Upper lobe of left lung (tissue), 4 donors: ENCODE data around the gene PHYKPL.

ENCODE experiments used
- CTCF ChIP-seq, 6 experiments: fragments of 450-650 bp in 4 of 6; fragments of 200-600 bp in 2 of 6; sonication (generic) in 2 of 6; IDR thresholded peaks; one replicate each; pipeline ENCODE4 v1.5.1; 2016 to 2019; ENCODE audit warnings: antibody characterized with exemption in 6 of 6
- EP300 ChIP-seq, 4 donors: sonication (generic); formaldehyde crosslinking; IDR thresholded peaks; one replicate each; pipeline ENCODE4 v1.5.1; 2017; ENCODE audit warnings: antibody characterized with exemption in 4 of 4, control low read depth in 2 of 4
- POLR2AphosphoS5 ChIP-seq, 2 donors: sonication (generic); formaldehyde crosslinking; IDR thresholded peaks; one replicate each; pipeline ENCODE4 v1.5.1; 2017; ENCODE audit warnings: antibody characterized with exemption in 2 of 2

DNA sequence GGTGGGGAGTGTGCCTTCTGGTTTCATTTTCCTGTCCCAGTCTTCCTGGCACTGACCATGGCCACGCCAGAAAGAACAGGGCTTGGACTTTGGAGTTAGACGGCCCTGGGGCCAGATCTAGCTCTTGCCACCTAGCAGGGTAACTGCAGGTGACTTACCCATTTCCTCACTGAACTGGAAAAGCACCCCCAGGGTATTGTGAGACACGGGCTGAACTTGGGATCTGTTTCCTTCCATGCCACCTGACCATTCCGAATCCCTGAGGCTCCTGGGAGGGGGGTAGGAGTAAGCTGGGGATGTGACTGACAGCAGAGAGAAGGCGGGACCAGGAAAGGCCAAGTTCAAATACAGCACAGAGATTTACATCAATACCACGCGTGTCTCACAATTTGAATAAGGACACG is 18.9 kb downstream of the PHYKPL start:
- TF ChIP-seq CTCF (IDR thresholded peaks at IDR 0.05) (no peak), POLR2AphosphoS5 (IDR thresholded peaks at IDR 0.05) (no peak), EP300 (IDR thresholded peaks at IDR 0.05) (no peak)
